MCF 10A (cell line): Measurements from ENCODE around the gene DPP6. TPM values are rescaled to one million over a fixed set of nuclear protein-coding genes. Genes with fewer than 3 reads are reported as not detected.

Experiments used
- BruUV-seq: library from RNA; stranded (reverse); fragments of 400-500 nt; replicated peaks from 2 replicates; lab custom pipeline; 2021; lab: Mats Ljungman, UMichigan
- CTCF ChIA-PET: fragments of 300-600 bp; sonication (Branson Sonifier 250); formaldehyde crosslinking; extraction: SDS; loops from one replicate; lab custom pipeline; 2021; ENCODE audit warnings: antibody characterized with exemption, inconsistent platforms; lab: Yijun Ruan, JAX
- POLR2A ChIA-PET: fragments of 300-600, 350-650 bp; sonication (Branson Sonifier 250); formaldehyde crosslinking; extraction: SDS; loops from one replicate; lab custom pipeline; 2020; ENCODE audit warnings: antibody characterized with exemption, inconsistent platforms; lab: Yijun Ruan, JAX
- DNase-seq: peaks from one replicate; pipeline ENCODE4 v3.0.0-alpha.2; 2018; ENCODE audit not compliant: unreplicated experiment
- H3K27ac Mint-ChIP-seq: one replicate; pipeline ENCODE4 v1.8.0; 2022; ENCODE audit warnings: mild to moderate bottlenecking, low read depth, mixed read lengths; ENCODE audit not compliant: unreplicated experiment
- H3K27me3 Mint-ChIP-seq: one replicate; pipeline ENCODE4 v1.8.0; 2022; ENCODE audit warnings: mixed read lengths; ENCODE audit not compliant: insufficient read depth, unreplicated experiment
- H3K36me3 Mint-ChIP-seq: one replicate; pipeline ENCODE4 v1.8.0; 2022; ENCODE audit warnings: mild to moderate bottlenecking, moderate library complexity, mixed read lengths; ENCODE audit not compliant: insufficient read depth, unreplicated experiment
- H3K4me1 Mint-ChIP-seq: one replicate; pipeline ENCODE4 v1.8.0; 2022; ENCODE audit warnings: mixed read lengths; ENCODE audit not compliant: insufficient read depth, unreplicated experiment
- H3K4me3 Mint-ChIP-seq: one replicate; pipeline ENCODE4 v1.8.0; 2022; ENCODE audit warnings: mild to moderate bottlenecking, moderate library complexity, mixed read lengths; ENCODE audit not compliant: unreplicated experiment
- H3K9me3 Mint-ChIP-seq: one replicate; pipeline ENCODE4 v1.8.0; 2022; ENCODE audit warnings: mixed read lengths; ENCODE audit not compliant: unreplicated experiment
- intact Hi-C: fragments of 100-400 bp; cut with micrococcal nuclease; formaldehyde crosslinking; loops from 2 replicates; pipeline ENCODE4 v1.14.1; 2022
- total RNA-seq: library from RNA; stranded (reverse); gene quantifications from 2 replicates; pipeline ENCODE4 v1.2.3, GENCODE V29; 2022
- TF ChIP-seq, protein P1 (sequence below): fragments of 200-600 bp; IDR thresholded peaks from one replicate; pipeline ENCODE4 v1.8.0; 2022; ENCODE audit warnings: antibody characterized with exemption, mild to moderate bottlenecking; ENCODE audit not compliant: unreplicated experiment

DPP6 gene
- total RNA-seq, 1 experiment from 2014 or later, result not detected

DNA sequence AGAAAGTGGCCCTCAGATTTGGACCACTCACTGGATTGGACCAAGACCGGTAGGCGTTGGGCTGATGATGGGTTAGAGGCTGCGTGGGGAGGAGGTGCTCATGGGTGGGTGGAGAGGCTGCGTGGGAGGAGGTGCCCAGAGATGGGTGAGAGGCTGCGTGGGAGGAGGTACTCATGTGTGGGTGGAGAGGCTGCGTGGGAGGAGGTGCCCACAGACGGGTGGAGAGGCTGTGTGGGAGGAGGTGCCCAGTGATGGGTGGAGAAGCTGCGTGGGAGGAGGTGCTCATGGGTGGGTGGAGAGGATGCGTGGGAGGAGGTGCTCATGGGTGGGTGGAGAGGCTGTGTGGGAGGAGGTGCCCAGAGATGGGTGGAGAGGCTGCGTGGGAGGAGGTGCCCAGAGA is 604.4 kb downstream of the DPP6 start:
- H3K27me3 Mint-ChIP-seq, result no peaks in the 10 kb centered on the region
- DNase-seq, result no peak
- H3K36me3 Mint-ChIP-seq, result no peaks in the 10 kb centered on the region
- H3K27ac Mint-ChIP-seq, result no peak overlapping the region
- TF ChIP-seq, protein P1, sequence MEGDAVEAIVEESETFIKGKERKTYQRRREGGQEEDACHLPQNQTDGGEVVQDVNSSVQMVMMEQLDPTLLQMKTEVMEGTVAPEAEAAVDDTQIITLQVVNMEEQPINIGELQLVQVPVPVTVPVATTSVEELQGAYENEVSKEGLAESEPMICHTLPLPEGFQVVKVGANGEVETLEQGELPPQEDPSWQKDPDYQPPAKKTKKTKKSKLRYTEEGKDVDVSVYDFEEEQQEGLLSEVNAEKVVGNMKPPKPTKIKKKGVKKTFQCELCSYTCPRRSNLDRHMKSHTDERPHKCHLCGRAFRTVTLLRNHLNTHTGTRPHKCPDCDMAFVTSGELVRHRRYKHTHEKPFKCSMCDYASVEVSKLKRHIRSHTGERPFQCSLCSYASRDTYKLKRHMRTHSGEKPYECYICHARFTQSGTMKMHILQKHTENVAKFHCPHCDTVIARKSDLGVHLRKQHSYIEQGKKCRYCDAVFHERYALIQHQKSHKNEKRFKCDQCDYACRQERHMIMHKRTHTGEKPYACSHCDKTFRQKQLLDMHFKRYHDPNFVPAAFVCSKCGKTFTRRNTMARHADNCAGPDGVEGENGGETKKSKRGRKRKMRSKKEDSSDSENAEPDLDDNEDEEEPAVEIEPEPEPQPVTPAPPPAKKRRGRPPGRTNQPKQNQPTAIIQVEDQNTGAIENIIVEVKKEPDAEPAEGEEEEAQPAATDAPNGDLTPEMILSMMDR, result no peak
- H3K4me1 Mint-ChIP-seq, result no peaks in the 10 kb centered on the region
- intact Hi-C loops, result no loop called here
- H3K4me3 Mint-ChIP-seq, result no peak overlapping the region
- peaks cover 50% of the 10 kb centered on the region for H3K9me3 Mint-ChIP-seq
- no TSS peak for BruUV-seq
- ChIA-PET POLR2A (no interaction called here), CTCF (no interaction called here)

DNA sequence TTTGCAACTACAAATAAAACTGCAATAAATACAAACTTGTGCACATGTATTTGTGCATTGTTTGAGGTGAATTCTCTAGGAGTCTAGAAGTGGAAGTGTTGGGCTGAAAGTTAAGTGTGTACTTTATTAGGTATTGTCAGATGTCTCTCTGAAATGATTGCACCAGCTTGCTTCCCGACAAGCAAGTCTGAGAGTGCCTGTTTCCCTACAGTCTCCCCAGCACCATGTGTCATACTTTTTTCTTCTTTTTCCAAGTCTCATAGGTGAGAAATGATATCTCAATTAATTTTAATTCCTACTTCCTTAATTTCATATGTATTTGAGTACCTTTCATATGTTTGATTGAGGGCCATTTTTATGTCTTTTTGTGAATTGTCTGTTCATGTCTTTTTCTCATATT is 614.6 kb downstream of the DPP6 start:
- Mint-ChIP-seq H3K4me3 (no peak overlapping the region), H3K4me1 (no peaks in the 10 kb centered on the region), H3K27me3 (no peaks in the 10 kb centered on the region), H3K36me3 (no peaks in the 10 kb centered on the region), H3K27ac (no peak overlapping the region), H3K9me3 (peaks cover 22% of the 10 kb centered on the region)
- intact Hi-C loops, result no loop called here
- no peak for DNase-seq
- ChIA-PET CTCF (interaction anchor here (1.0 kb wide), 1 partner anchor 77 kb away, joined by 3 read pairs; no protein-coding TSS in a partner anchor), POLR2A (no interaction called here)
- TF ChIP-seq, protein P1, result no peak
- BruUV-seq, result no TSS peak

DNA sequence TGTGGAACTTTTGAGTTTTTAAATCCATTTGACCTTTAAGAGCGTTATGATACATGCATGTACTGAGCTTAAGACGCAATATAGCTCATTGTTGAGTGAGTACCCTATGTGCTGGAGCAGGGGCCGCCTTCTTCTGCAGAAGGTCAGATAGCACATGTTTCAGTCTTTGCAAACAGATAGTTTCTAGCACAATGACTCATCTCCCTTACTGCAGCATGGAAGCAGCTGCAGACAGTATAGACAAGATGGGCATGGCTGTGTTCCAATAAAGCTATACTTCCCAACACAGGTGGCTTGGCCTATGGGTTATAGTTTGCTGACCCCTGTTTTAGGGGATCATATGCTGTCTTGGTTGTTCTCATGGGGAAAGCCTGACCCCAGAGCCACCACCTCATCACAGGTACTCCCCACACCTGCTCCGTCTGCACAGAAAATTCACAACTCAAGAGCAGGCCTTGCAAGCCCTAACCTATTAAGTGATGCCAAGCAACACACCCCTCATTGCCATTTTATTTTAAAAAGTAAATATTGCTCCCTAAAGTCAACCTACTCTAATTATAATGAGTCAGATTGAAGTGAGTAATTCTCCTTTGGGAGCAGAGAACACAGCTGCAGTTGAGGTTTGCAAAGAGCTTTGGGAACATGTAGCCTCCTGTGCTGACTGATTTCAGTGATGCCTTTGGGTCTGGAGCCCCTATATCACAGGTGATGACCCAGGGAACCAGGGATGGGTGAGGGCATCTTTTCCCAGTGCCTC is 620.6 kb downstream of the DPP6 start:
- no peaks in the 10 kb centered on the region for H3K27me3 Mint-ChIP-seq
- DNase-seq, result no peak
- intact Hi-C loops, result no loop called here
- TF ChIP-seq, protein P1, result no peak
- no peak overlapping the region for H3K4me3 Mint-ChIP-seq
- peaks cover 23% of the 10 kb centered on the region for H3K9me3 Mint-ChIP-seq
- H3K36me3 Mint-ChIP-seq, result no peaks in the 10 kb centered on the region
- no peak overlapping the region for H3K27ac Mint-ChIP-seq
- ChIA-PET POLR2A (interaction anchor here (0.7 to 1.0 kb wide), 3 partner anchors 13 to 95 kb away, joined by 3 to 4 read pairs (median 3); no protein-coding TSS in a partner anchor), CTCF (interaction anchor here (0.5 to 1.1 kb wide), 5 partner anchors 32 to 142 kb away, joined by 3 to 4 read pairs (median 3); no protein-coding TSS in a partner anchor)
- no TSS peak for BruUV-seq
- no peaks in the 10 kb centered on the region for H3K4me1 Mint-ChIP-seq

DNA sequence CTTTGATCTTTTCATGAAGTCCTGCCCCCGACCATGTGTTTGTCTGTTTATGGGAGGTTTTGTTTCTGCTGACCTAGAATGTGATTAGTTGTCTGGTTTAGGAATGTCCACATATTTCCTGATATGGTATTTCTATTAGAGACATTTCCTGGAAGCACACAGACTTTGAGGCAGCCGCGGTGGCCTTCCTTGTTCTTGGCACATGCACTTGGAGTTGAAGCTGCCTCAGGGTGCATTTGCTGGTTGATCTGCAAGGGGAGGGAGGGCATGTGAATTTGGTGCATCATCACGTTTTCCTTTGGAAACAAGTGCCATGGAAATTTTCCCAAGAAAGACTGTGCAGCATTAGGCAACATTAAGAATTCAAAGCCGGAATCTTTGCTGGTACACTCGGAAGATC is 622.0 kb downstream of the DPP6 start:
- no peaks in the 10 kb centered on the region for H3K27me3 Mint-ChIP-seq
- no peak overlapping the region for H3K27ac Mint-ChIP-seq
- DNase-seq, result no peak
- H3K36me3 Mint-ChIP-seq, result no peaks in the 10 kb centered on the region
- TF ChIP-seq, protein P1, result no peak
- intact Hi-C loops, result no loop called here
- BruUV-seq, result no TSS peak
- peaks cover 27% of the 10 kb centered on the region for H3K9me3 Mint-ChIP-seq
- H3K4me1 Mint-ChIP-seq, result no peaks in the 10 kb centered on the region
- ChIA-PET POLR2A (no interaction called here), CTCF (no interaction called here)
- no peak overlapping the region for H3K4me3 Mint-ChIP-seq
